Neural cell (in vitro differentiated cells): ENCODE results near the gene ACBD6. TPM values are rescaled to one million over a fixed set of nuclear protein-coding genes. Genes with fewer than 3 reads are reported as not detected.

Experiments
- H2AFZ ChIP-seq: fragments of 200-600, 300-800 bp; sonication (generic), shearing (Covaris generic); 2 replicates; pipeline ENCODE4 v1.6.0; 2014; ENCODE audit warnings: low read depth, mild to moderate bottlenecking, antibody characterized with exemption, low read length, moderate library complexity
- H3F3A ChIP-seq: fragments of 200-600 bp; shearing (Covaris generic); 2 replicates; pipeline ENCODE4 v1.6.1; 2016; ENCODE audit warnings: mild to moderate bottlenecking, moderate library complexity, mixed read lengths, antibody characterized with exemption, low read length; ENCODE audit not compliant: insufficient read depth, poor library complexity, severe bottlenecking
- H3K27ac ChIP-seq: fragments of 200-600, 300-800 bp; sonication (generic), shearing (Covaris generic); 2 replicates; pipeline ENCODE4 v1.5.1; 2014; ENCODE audit warnings: mild to moderate bottlenecking, low read length, moderate library complexity
- H3K27me3 ChIP-seq: fragments of 300-800, 200-600 bp; sonication (generic), shearing (Covaris generic); 2 replicates; pipeline ENCODE4 v1.6.0; 2014; ENCODE audit warnings: mild to moderate bottlenecking, low read depth, low read length, moderate library complexity; ENCODE audit not compliant: insufficient read depth
- H3K36me3 ChIP-seq: fragments of 300-800, 200-600 bp; sonication (generic), shearing (Covaris generic); 2 replicates; pipeline ENCODE4 v1.5.1; 2014; ENCODE audit warnings: mild to moderate bottlenecking, antibody characterized with exemption, low read length, moderate library complexity; ENCODE audit not compliant: insufficient read depth
- H3K4me2 ChIP-seq: fragments of 300-800, 200-600 bp; sonication (generic), shearing (Covaris generic); 2 replicates; pipeline ENCODE4 v1.6.0; 2014; ENCODE audit warnings: mild to moderate bottlenecking, low read length
- H3K4me3 ChIP-seq: fragments of 300-800, 200-600 bp; sonication (generic), shearing (Covaris generic); 2 replicates; pipeline ENCODE4 v1.5.1; 2014; ENCODE audit warnings: mild to moderate bottlenecking, low read length, moderate library complexity
- H3K79me2 ChIP-seq: fragments of 200-600 bp; shearing (Covaris generic); replicated peaks from 2 replicates; pipeline ENCODE4 v1.6.0; 2014; ENCODE audit warnings: mild to moderate bottlenecking, low read length, moderate library complexity; ENCODE audit not compliant: insufficient read depth
- H3K9ac ChIP-seq: fragments of 300-800, 200-600 bp; sonication (generic), shearing (Covaris generic); 2 replicates; pipeline ENCODE4 v1.6.1; 2016; ENCODE audit warnings: mild to moderate bottlenecking, low read length, mixed read lengths
- H3K9me2 ChIP-seq: fragments of 200-600 bp; shearing (Covaris generic); 2 replicates; pipeline ENCODE4 v1.6.1; 2016; ENCODE audit warnings: mild to moderate bottlenecking, low read length, mixed read lengths; ENCODE audit not compliant: insufficient read depth
- H3K9me3 ChIP-seq: fragments of 200-600, 300-800 bp; sonication (generic), shearing (Covaris generic); 2 replicates; pipeline ENCODE4 v1.6.1; 2016; ENCODE audit warnings: mild to moderate bottlenecking, mixed run types, low read length, moderate library complexity, mixed read lengths
- H4K20me1 ChIP-seq: fragments of 200-600 bp; shearing (Covaris generic); 2 replicates; pipeline ENCODE4 v1.6.1; 2016; ENCODE audit warnings: mild to moderate bottlenecking, mixed run types; ENCODE audit not compliant: insufficient read depth
- CTCF ChIP-seq: fragments of 450-650 bp; IDR thresholded peaks from 2 replicates; pipeline ENCODE4 v1.5.1; 2014; ENCODE audit warnings: antibody characterized with exemption, mild to moderate bottlenecking, moderate library complexity; ENCODE audit not compliant: poor library complexity, severe bottlenecking
- EP300 ChIP-seq: fragments of 450-650 bp; conservative IDR thresholded peaks from 2 replicates; pipeline ENCODE4 v1.6.1; 2014; ENCODE audit warnings: antibody characterized with exemption, mild to moderate bottlenecking, moderate library complexity; ENCODE audit not compliant: poor library complexity, severe bottlenecking
- EZH2 ChIP-seq: fragments of 200-600, 300-800 bp; shearing (Covaris generic), sonication (generic); IDR thresholded peaks from 2 replicates; pipeline ENCODE4 v1.6.1; 2014; ENCODE audit warnings: antibody characterized with exemption, low read length, borderline replicate concordance, mild to moderate bottlenecking; ENCODE audit not compliant: insufficient read depth, poor library complexity, severe bottlenecking
- MXI1 ChIP-seq: fragments of 450-650 bp; conservative IDR thresholded peaks from 2 replicates; pipeline ENCODE4 v1.6.1; 2014; ENCODE audit warnings: antibody characterized with exemption, mild to moderate bottlenecking; ENCODE audit not compliant: poor library complexity, severe bottlenecking
- POLR2AphosphoS5 ChIP-seq: IDR thresholded peaks from 2 replicates; pipeline ENCODE4 v1.6.1; 2012
- RAD21 ChIP-seq: fragments of 450-650 bp; conservative IDR thresholded peaks from 2 replicates; pipeline ENCODE4 v1.6.1; 2014; ENCODE audit warnings: antibody characterized with exemption, mild to moderate bottlenecking, moderate library complexity
- SMC3 ChIP-seq: fragments of 450-650 bp; conservative IDR thresholded peaks from 2 replicates; pipeline ENCODE4 v1.6.1; 2014; ENCODE audit warnings: antibody characterized with exemption, mild to moderate bottlenecking, moderate library complexity; ENCODE audit not compliant: poor library complexity
- TAF1 ChIP-seq: IDR thresholded peaks from 2 replicates; pipeline ENCODE4 v1.6.1; 2012; ENCODE audit warnings: low read depth
- polyA plus RNA-seq: library from polyadenylated mRNA; depleted of rRNA; stranded (reverse); fragments of >200 nt; gene quantifications from 2 replicates; pipeline ENCODE4 v1.2.3, GENCODE V29; 2014
- TF ChIP-seq, protein P1 (sequence below): IDR thresholded peaks from 2 replicates; pipeline ENCODE4 v1.6.1; 2012; ENCODE audit warnings: borderline replicate concordance

The ACBD6 gene
- polyA plus RNA-seq, 1 donor from 2014 or later = 92.4 TPM

- H3K4me3 ChIP-seq = no peak overlapping the region
- TF ChIP-seq TAF1 (no peak), SMC3 (no peak), POLR2AphosphoS5 (no peak), MXI1 (no peak), EP300 (no peak), EZH2 (no peak), RAD21 (no peak), CTCF (no peak)
- TF ChIP-seq, protein P1, sequence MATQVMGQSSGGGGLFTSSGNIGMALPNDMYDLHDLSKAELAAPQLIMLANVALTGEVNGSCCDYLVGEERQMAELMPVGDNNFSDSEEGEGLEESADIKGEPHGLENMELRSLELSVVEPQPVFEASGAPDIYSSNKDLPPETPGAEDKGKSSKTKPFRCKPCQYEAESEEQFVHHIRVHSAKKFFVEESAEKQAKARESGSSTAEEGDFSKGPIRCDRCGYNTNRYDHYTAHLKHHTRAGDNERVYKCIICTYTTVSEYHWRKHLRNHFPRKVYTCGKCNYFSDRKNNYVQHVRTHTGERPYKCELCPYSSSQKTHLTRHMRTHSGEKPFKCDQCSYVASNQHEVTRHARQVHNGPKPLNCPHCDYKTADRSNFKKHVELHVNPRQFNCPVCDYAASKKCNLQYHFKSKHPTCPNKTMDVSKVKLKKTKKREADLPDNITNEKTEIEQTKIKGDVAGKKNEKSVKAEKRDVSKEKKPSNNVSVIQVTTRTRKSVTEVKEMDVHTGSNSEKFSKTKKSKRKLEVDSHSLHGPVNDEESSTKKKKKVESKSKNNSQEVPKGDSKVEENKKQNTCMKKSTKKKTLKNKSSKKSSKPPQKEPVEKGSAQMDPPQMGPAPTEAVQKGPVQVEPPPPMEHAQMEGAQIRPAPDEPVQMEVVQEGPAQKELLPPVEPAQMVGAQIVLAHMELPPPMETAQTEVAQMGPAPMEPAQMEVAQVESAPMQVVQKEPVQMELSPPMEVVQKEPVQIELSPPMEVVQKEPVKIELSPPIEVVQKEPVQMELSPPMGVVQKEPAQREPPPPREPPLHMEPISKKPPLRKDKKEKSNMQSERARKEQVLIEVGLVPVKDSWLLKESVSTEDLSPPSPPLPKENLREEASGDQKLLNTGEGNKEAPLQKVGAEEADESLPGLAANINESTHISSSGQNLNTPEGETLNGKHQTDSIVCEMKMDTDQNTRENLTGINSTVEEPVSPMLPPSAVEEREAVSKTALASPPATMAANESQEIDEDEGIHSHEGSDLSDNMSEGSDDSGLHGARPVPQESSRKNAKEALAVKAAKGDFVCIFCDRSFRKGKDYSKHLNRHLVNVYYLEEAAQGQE = no peak
- no peak overlapping the region for H3K4me2 ChIP-seq
- no peaks in the 10 kb centered on the region for H4K20me1 ChIP-seq
- H3K79me2 ChIP-seq = no peaks in the 10 kb centered on the region
- no peaks in the 10 kb centered on the region for H3K27me3 ChIP-seq
- H3K9ac ChIP-seq = no peak overlapping the region
- no peaks in the 10 kb centered on the region for H3F3A ChIP-seq
- H3K9me3 ChIP-seq = no peaks in the 10 kb centered on the region
- H3K27ac ChIP-seq = no peak overlapping the region
- H3K36me3 ChIP-seq = no peaks in the 10 kb centered on the region
- no peak overlapping the region for H2AFZ ChIP-seq
- no peaks in the 10 kb centered on the region for H3K9me2 ChIP-seq
Measured at GRCh38 chr1:180310095-180310494, 192.3 kb downstream of the ACBD6 start.

DNA sequence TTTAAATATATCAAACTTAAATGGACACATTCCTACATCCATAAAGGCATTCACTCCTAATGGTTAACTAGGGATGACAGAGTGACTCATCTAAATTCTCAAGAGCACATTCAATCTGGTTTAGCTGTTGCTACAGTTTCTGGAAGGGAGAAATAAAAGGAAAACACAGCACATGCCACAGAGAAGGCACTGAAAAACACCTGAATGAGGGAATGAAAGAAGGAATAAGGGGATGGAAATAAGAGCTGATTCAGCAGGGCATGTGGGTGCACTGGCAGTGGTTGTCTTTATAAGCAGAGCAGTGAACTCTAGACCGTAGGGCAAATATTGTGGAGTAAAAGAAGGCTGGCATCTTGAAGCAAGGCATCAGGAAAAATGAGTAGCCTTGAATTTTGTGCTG, 193.0 kb downstream of the ACBD6 start:
- no peaks in the 10 kb centered on the region for H3K9me3 ChIP-seq
- TF ChIP-seq POLR2AphosphoS5 (no peak), RAD21 (no peak), SMC3 (no peak), EP300 (no peak), TAF1 (no peak), MXI1 (no peak), EZH2 (no peak), CTCF (no peak)
- TF ChIP-seq, protein P1 = no peak
- no peaks in the 10 kb centered on the region for H3K36me3 ChIP-seq
- H3K4me2 ChIP-seq = no peak overlapping the region
- H3K79me2 ChIP-seq = no peaks in the 10 kb centered on the region
- no peaks in the 10 kb centered on the region for H4K20me1 ChIP-seq
- H3K4me3 ChIP-seq = no peak overlapping the region
- no peaks in the 10 kb centered on the region for H3K27me3 ChIP-seq
- H3K27ac ChIP-seq = no peak overlapping the region
- no peak overlapping the region for H3K9ac ChIP-seq
- H2AFZ ChIP-seq = no peak overlapping the region
- H3F3A ChIP-seq = no peaks in the 10 kb centered on the region
- no peaks in the 10 kb centered on the region for H3K9me2 ChIP-seq
